IMR-90 (cell line): ENCODE measurements around the gene HYAL2. TPM values are rescaled to one million over a fixed set of nuclear protein-coding genes. Genes with fewer than 3 reads are reported as not detected.

Source experiments
- ATAC-seq: fragments of 200-7000 bp; cut with Tn5 transposase; 2 replicates; pipeline ENCODE4 v1.9.1; 2020; ENCODE audit warnings: low read depth, mild to moderate bottlenecking, moderate library complexity
- BruUV-seq: library from RNA; stranded (reverse); fragments of 400-500 nt; replicated peaks from 2 replicates; lab custom pipeline; 2021; lab: Mats Ljungman, UMichigan
- CTCF ChIA-PET: fragments of 300-600 bp; formaldehyde crosslinking; extraction: SDS; loops from one replicate; lab custom pipeline; 2021; ENCODE audit warnings: antibody characterized with exemption; lab: Yijun Ruan, JAX
- POLR2A ChIA-PET: fragments of 300-600 bp; sonication (Branson Sonifier 250); formaldehyde crosslinking; loops from one replicate; lab custom pipeline; 2022; ENCODE audit warnings: antibody characterized with exemption; ENCODE audit not compliant: unreplicated experiment; lab: Charles Lee
- DNase-seq: peaks from one replicate; pipeline ENCODE4 v3.0.0; 2013
- H2AFZ ChIP-seq: replicated peaks from 2 replicates; pipeline ENCODE3; 2013; ENCODE audit warnings: low read length, mild to moderate bottlenecking; ENCODE audit not compliant: poor library complexity
- H2AK5ac ChIP-seq: 2 replicates; pipeline ENCODE4 v1.6.1; 2013; ENCODE audit warnings: low read depth, low read length, inconsistent platforms
- H2AK9ac ChIP-seq: replicated peaks from 2 replicates; pipeline ENCODE3; 2013; ENCODE audit warnings: mild to moderate bottlenecking, low read depth, low read length, moderate library complexity; ENCODE audit not compliant: poor library complexity
- H2BK120ac ChIP-seq: 2 replicates; pipeline ENCODE4 v1.6.1; 2013; ENCODE audit warnings: low read depth, low read length, inconsistent platforms
- H2BK15ac ChIP-seq: 3 replicates; pipeline ENCODE4 v1.6.1; 2013; ENCODE audit warnings: low read depth, low read length, inconsistent platforms
- H2BK20ac ChIP-seq: 2 replicates; pipeline ENCODE4 v1.6.1; 2013; ENCODE audit warnings: low read depth, mild to moderate bottlenecking, inconsistent platforms, low read length, moderate library complexity
- H2BK5ac ChIP-seq: 2 replicates; pipeline ENCODE4 v1.6.1; 2013; ENCODE audit warnings: mild to moderate bottlenecking, low read depth, low read length, inconsistent platforms; ENCODE audit not compliant: poor library complexity, severe bottlenecking
- H3K14ac ChIP-seq: replicated peaks from 2 replicates; pipeline ENCODE4 v1.6.1; 2013; ENCODE audit warnings: low read depth, low read length, inconsistent platforms
- H3K18ac ChIP-seq: 2 replicates; pipeline ENCODE4 v1.6.1; 2013; ENCODE audit warnings: low read depth, low read length, control low read depth
- H3K23ac ChIP-seq: 2 replicates; pipeline ENCODE4 v1.6.1; 2013; ENCODE audit warnings: low read depth, low read length, inconsistent platforms
- H3K27ac ChIP-seq: 2 replicates; pipeline ENCODE4 v1.5.1; 2013; ENCODE audit warnings: mild to moderate bottlenecking, control low read depth, low read length; ENCODE audit not compliant: insufficient read depth
- H3K27me3 ChIP-seq: 2 replicates; pipeline ENCODE4 v1.6.1; 2013; ENCODE audit warnings: low read length; ENCODE audit not compliant: control insufficient read depth, insufficient read depth
- H3K36me3 ChIP-seq: 2 replicates; pipeline ENCODE4 v1.6.1; 2013; ENCODE audit warnings: low read length, mixed read lengths; ENCODE audit not compliant: control insufficient read depth, insufficient read depth
- H3K4ac ChIP-seq: 2 replicates; pipeline ENCODE4 v1.6.1; 2013; ENCODE audit warnings: low read depth, low read length, inconsistent platforms
- H3K4me1 ChIP-seq: 2 replicates; pipeline ENCODE4 v1.6.1; 2013; ENCODE audit warnings: low read length, mixed read lengths; ENCODE audit not compliant: control insufficient read depth, insufficient read depth
- H3K4me2 ChIP-seq: 2 replicates; pipeline ENCODE4 v1.6.1; 2013; ENCODE audit warnings: low read depth, mild to moderate bottlenecking, control low read depth, low read length, moderate library complexity
- H3K4me3 ChIP-seq: 2 replicates; pipeline ENCODE4 v1.5.1; 2013; ENCODE audit warnings: low read depth, mild to moderate bottlenecking, control low read depth, low read length, moderate library complexity; ENCODE audit not compliant: insufficient read depth
- H3K56ac ChIP-seq: 2 replicates; pipeline ENCODE4 v1.6.1; 2013; ENCODE audit warnings: low read length, inconsistent platforms; ENCODE audit not compliant: insufficient read depth; ENCODE audit errors: extremely low read depth
- H3K79me1 ChIP-seq, 2 experiments: 2 replicates each; pipeline ENCODE4 v1.6.1; 2013; ENCODE audit warnings: low read length in 2 of 2, inconsistent platforms in 1 of 2, low read depth in 1 of 2
- H3K9ac ChIP-seq: 2 replicates; pipeline ENCODE4 v1.6.1; 2013; ENCODE audit warnings: low read depth, low read length, control low read depth
- H3K9me1 ChIP-seq: 2 replicates; pipeline ENCODE4 v1.6.1; 2013; ENCODE audit warnings: low read length, inconsistent platforms; ENCODE audit not compliant: insufficient read depth
- H3K9me3 ChIP-seq: 2 replicates; pipeline ENCODE4 v1.6.1; 2013; ENCODE audit warnings: low read length; ENCODE audit not compliant: control insufficient read depth, insufficient read depth
- H4K20me1 ChIP-seq: 2 replicates; pipeline ENCODE4 v1.6.1; 2013; ENCODE audit warnings: low read length, inconsistent platforms; ENCODE audit not compliant: insufficient read depth
- H4K5ac ChIP-seq: 2 replicates; pipeline ENCODE4 v1.6.1; 2013; ENCODE audit warnings: mild to moderate bottlenecking, low read depth, low read length, control low read depth
- H4K8ac ChIP-seq, 2 experiments: 2 replicates each; pipeline ENCODE4 v1.6.1; 2013; ENCODE audit warnings: low read depth in 2 of 2, low read length in 2 of 2, control low read depth in 1 of 2, inconsistent platforms in 1 of 2
- H4K91ac ChIP-seq: 2 replicates; pipeline ENCODE4 v1.6.1; 2013; ENCODE audit warnings: low read depth, low read length, inconsistent platforms; ENCODE audit not compliant: insufficient read depth
- CEBPB ChIP-seq: IDR thresholded peaks from 2 replicates; pipeline ENCODE4 v1.6.1; 2012; ENCODE audit warnings: low read depth, low read length, improper control_type of control experiment
- FOS ChIP-seq: fragments of 150-350 bp; IDR thresholded peaks from 2 replicates; pipeline ENCODE4 v1.6.1; 2016; ENCODE audit warnings: low read depth, low read length
- MAFK ChIP-seq: IDR thresholded peaks from 2 replicates; pipeline ENCODE4 v1.6.1; 2012; ENCODE audit warnings: low read depth, low read length, improper control_type of control experiment
- RFX5 ChIP-seq: IDR thresholded peaks from 2 replicates; pipeline ENCODE4 v1.8.0; 2012; ENCODE audit warnings: low read depth, mild to moderate bottlenecking, low read length, moderate library complexity
- SMC3 ChIP-seq: fragments of 150-350 bp; IDR thresholded peaks from 2 replicates; pipeline ENCODE4 v1.6.1; 2016; ENCODE audit warnings: low read depth, mild to moderate bottlenecking, antibody characterized with exemption, low read length, moderate library complexity
- WGBS, 2 experiments: methylation state at CpG; one replicate each; pipeline versions ENCODE4 v1.1.5 to v1.1.7; 2013; ENCODE audit warnings: missing lambda C conversion rate in 2 of 2; ENCODE audit not compliant: insufficient read length in 1 of 2; ENCODE audit errors: extremely low coverage in 2 of 2; 5-methylcytosine and 5-hydroxymethylcytosine counted together
- dilution Hi-C: fragments of 300-500 bp; cut with HindIII; formaldehyde crosslinking; loops from one replicate; pipeline ENCODE4 v1.14.3; 2018; ENCODE audit warnings: low sequenced_read_pairs; ENCODE audit not compliant: unreplicated experiment
- in situ Hi-C: fragments of 300-500 bp; cut with MboI; formaldehyde crosslinking; loops from 3 replicates; pipeline ENCODE4 v1.14.3; 2019; ENCODE audit warnings: low sequenced_read_pairs, inconsistent platforms, mixed read lengths
- intact Hi-C: fragments of 100-400 bp; cut with micrococcal nuclease; formaldehyde crosslinking; loops from 2 replicates; pipeline ENCODE4 v1.10.0; 2022
- polyA plus RNA-seq, 3 experiments: library from polyadenylated mRNA; depleted of rRNA; stranded (reverse); fragments of >200 nt; gene quantifications; 2 replicates each; pipeline ENCODE4 v1.2.3, GENCODE V29; 2012; ENCODE audit warnings: low replicate concordance in 1 of 3
- total RNA-seq: library from RNA; depleted of rRNA; stranded (reverse); fragments of >200 nt; gene quantifications from 2 replicates; pipeline ENCODE4 v1.2.3, GENCODE V29; 2012
- TF ChIP-seq, protein P1 (sequence below): fragments of 150-350 bp; IDR thresholded peaks from 2 replicates; pipeline ENCODE4 v1.6.1; 2016; ENCODE audit warnings: low read depth, mild to moderate bottlenecking, low read length, moderate library complexity, borderline replicate concordance

HYAL2 gene
- total and polyA plus RNA-seq, 2 of the 4 experiments (the other 2 are of a cell fraction): 56.8 to 104 TPM

DNA sequence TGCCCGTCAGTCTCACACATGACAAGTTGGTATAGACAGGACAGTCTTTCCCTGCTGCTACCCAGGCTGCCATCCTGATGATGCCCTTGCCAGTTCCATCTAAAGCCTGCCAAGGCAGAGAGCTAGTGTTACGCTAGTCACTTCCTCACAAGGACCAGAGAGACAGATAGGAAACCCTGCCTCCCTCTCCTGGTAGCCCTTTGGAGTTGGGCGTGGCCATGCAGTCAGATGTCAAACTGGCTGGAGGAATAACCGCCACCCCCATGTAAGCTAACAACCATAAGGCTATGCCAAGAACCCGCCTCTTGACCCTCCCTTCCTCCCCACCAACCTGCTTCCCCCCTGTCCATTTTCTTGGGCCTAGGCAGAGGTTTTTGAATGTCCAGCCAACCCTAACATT lies 34.0 kb upstream of the HYAL2 start:
- no TSS peak for BruUV-seq
- no peak overlapping the region for H3K18ac ChIP-seq
- DNase-seq (no peak), ATAC-seq (no peak)
- H2BK15ac ChIP-seq: no peak overlapping the region
- TF ChIP-seq, protein P1, sequence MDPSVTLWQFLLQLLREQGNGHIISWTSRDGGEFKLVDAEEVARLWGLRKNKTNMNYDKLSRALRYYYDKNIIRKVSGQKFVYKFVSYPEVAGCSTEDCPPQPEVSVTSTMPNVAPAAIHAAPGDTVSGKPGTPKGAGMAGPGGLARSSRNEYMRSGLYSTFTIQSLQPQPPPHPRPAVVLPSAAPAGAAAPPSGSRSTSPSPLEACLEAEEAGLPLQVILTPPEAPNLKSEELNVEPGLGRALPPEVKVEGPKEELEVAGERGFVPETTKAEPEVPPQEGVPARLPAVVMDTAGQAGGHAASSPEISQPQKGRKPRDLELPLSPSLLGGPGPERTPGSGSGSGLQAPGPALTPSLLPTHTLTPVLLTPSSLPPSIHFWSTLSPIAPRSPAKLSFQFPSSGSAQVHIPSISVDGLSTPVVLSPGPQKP: no peak
- TF ChIP-seq MAFK (no peak), SMC3 (no peak), RFX5 (no peak), CEBPB (no peak), FOS (no peak)
- H2BK20ac ChIP-seq: no peak overlapping the region
- peak overlapping the region; percentile 94 for H3K4me2 ChIP-seq
- no peak overlapping the region for H3K56ac ChIP-seq
- H2AFZ ChIP-seq: no peak overlapping the region
- H4K20me1 ChIP-seq: peaks cover 53% of the 10 kb centered on the region
- H4K91ac ChIP-seq: no peak overlapping the region
- H3K14ac ChIP-seq: 0 out of 2 replicates have a peak overlapping the region, but pooled peaks have one; percentile 19
- H3K9ac ChIP-seq: no peak overlapping the region
- H2AK5ac ChIP-seq: no peak overlapping the region
- no peak overlapping the region for H2BK120ac ChIP-seq
- intact Hi-C loops: no loop called here
- H3K9me3 ChIP-seq: no peaks in the 10 kb centered on the region
- dilution Hi-C loops: no loop called here
- 88% methylated on average over 1 of the region's 5 CpGs; no CpG with 5 or more reads in 1 of the 2 experiments for WGBS, 2 experiments
- no peak overlapping the region for H2BK5ac ChIP-seq
- in situ Hi-C loops: no loop called here
- H3K4me1 ChIP-seq: peaks cover 29% of the 10 kb centered on the region
- H3K27me3 ChIP-seq: no peaks in the 10 kb centered on the region
- peaks cover 4 to 66% of the 10 kb centered on the region in 2 experiments for H3K79me1 ChIP-seq
- H3K36me3 ChIP-seq: peaks cover 44% of the 10 kb centered on the region
- H4K8ac ChIP-seq: no peak overlapping the region
- H3K4me3 ChIP-seq: no peak overlapping the region; the same call in 1 of the 2 replicates
- H3K9me1 ChIP-seq: peaks cover 17% of the 10 kb centered on the region
- no peak overlapping the region for H4K5ac ChIP-seq
- H3K4ac ChIP-seq: no peak overlapping the region
- H3K27ac ChIP-seq: no peak overlapping the region
- ChIA-PET POLR2A (interaction anchor here (1.0 kb wide), 1 partner anchor 212 kb away, joined by 3 read pairs; the partner anchor contains the start of gene HEMK1), CTCF (interaction anchor here (0.5 kb wide), 1 partner anchor 186 kb away, joined by 3 read pairs; no protein-coding TSS in a partner anchor)
- peak overlapping the region; percentile 3; the same call in 1 of the 2 replicates for H3K23ac ChIP-seq
- peak overlapping the region; percentile 8 for H2AK9ac ChIP-seq
